ENCODE results near the gene SP110. TPM values are rescaled to one million over a fixed set of nuclear protein-coding genes. Genes with fewer than 3 reads are reported as not detected.
A peak's percentile ranks its signal among the peaks of the same experiment; 100 is the strongest.

SP110 gene
- total RNA-seq: 10.7 and 11.6 TPM in 2 replicates
- 9.0 and 10.2 TPM in 2 replicates for polyA plus RNA-seq
- 6.8 and 8.0 TPM in 2 replicates for polyA plus RNA-seq (2011; cell fraction: cytosol; rRNA removed)
- 9.1 and 10.4 TPM in 2 replicates for polyA plus RNA-seq (2011; cell fraction: nucleus; rRNA removed)
- 12.9 and 14.5 TPM in 2 replicates for polyA plus RNA-seq (2012)
- 9.0 and 13.4 TPM in 2 replicates for polyA minus RNA-seq
- 1.7 TPM for polyA minus RNA-seq (2011; cell fraction: cytosol; rRNA and poly(A)+ RNA removed)
- polyA minus RNA-seq (2011; cell fraction: nucleus; rRNA and poly(A)+ RNA removed): 10.2 and 13.1 TPM in 2 replicates
- Bru-seq, nascent RNA: percentile 49 among the genes with signal in this experiment
- percentile 45 among the genes with signal in this experiment for BruChase-seq, experiment 1, labeled RNA remaining after a 6-hour chase
- BruChase-seq, experiment 2, labeled RNA remaining after a 2-hour chase: percentile 42 among the genes with signal in this experiment
- long read RNA-seq, transcript SP110-202 (15 exons, 2,080 nt): major isoform, 11 of 19 reads
- long read RNA-seq, partial matches to known transcripts: 3 of 19 reads
- long read RNA-seq, other reads (novel, unspliced or antisense): 5 of 19 reads

- DNase-seq (ENCODE audit: low read depth, low spot score) (peak; percentile 81), FAIRE-seq (peak; percentile 97)
- H3K27ac ChIP-seq (ENCODE audit: insufficient read depth, low read depth, low read length): peak within 1 kb of the TSS; percentile 11
- BruUV-seq (replicated peaks): TSS peak; percentile 58
- dilution Hi-C loops (cut with MboI; ENCODE audit: extremely low pct_ligation_motif_present, low sequenced_read_pairs): no loop called here
- H4K20me1 ChIP-seq (replicated peaks; ENCODE audit: control insufficient read depth, extremely low read depth, insufficient read depth, low read length): no peaks in the 10 kb centered on the region
- peak within 1 kb of the TSS; percentile 82 for H2AFZ ChIP-seq (ENCODE audit: low read depth, low read length)
- H3K36me3 ChIP-seq (ENCODE audit: control insufficient read depth in 2 of 2, extremely low read depth in 1 of 2, insufficient read depth in 2 of 2, low read length in 2 of 2): no peaks in the 10 kb centered on the region
- POLR2A ChIA-PET: no interaction called here
- CTCF ChIA-PET: interaction anchor here (1.2 to 1.8 kb wide), 4 partner anchors 11 to 199 kb away, joined by 3 to 6 read pairs (median 4); no protein-coding TSS in a partner anchor
- H3K9me1 ChIP-seq (replicated peaks; ENCODE audit: control insufficient read depth, extremely low read depth, insufficient read depth, low read length): no peaks in the 10 kb centered on the region
- peak within 1 kb of the TSS; percentile 68 for H3K9ac ChIP-seq (replicated peaks; ENCODE audit: extremely low read depth, insufficient read depth, low read length)
- H3K4me3 ChIP-seq (replicated peaks in 1 of 3; ENCODE audit: insufficient read depth in 1 of 3, low read depth in 1 of 3, low read length in 3 of 3): peak within 1 kb of the TSS; percentile 60 to 85 (median 70)
- H3K9me3 ChIP-seq (replicated peaks; ENCODE audit: control insufficient read depth, insufficient read depth, low read length): no peaks in the 10 kb centered on the region
- no peak for TF ChIP-seq EZH2 (IDR thresholded peaks at IDR 0.05; ENCODE audit: borderline replicate concordance, low read depth, low read length, severe bottlenecking)
- no peak for TF ChIP-seq GATA2 (IDR thresholded peaks at IDR 0.05; ENCODE audit: insufficient read depth, insufficient read length, low read depth, low read length)
- TF ChIP-seq POLR2A (IDR thresholded peaks at IDR 0.05; ENCODE audit: low read depth, low read length): peak; percentile 47
- TF ChIP-seq FOS (IDR thresholded peaks at IDR 0.05; ENCODE audit: borderline replicate concordance, insufficient read depth, low read length): no peak
- TF ChIP-seq POLR2AphosphoS5 (IDR thresholded peaks at IDR 0.05; ENCODE audit: insufficient read depth, low read depth, low read length): no peak
- no peak for TF ChIP-seq MAX (IDR thresholded peaks at IDR 0.05; ENCODE audit: insufficient read depth, insufficient read length)
- TF ChIP-seq MYC (IDR thresholded peaks at IDR 0.05; ENCODE audit: low read depth, low read length): no peak
- TF ChIP-seq CTCF (IDR thresholded peaks at IDR 0.05; ENCODE audit: extremely low read depth in 1 of 2, insufficient read depth in 1 of 2, low read depth in 1 of 2, low read length in 2 of 2): no peak
- no peak for TF ChIP-seq JUN (IDR thresholded peaks at IDR 0.05; ENCODE audit: borderline replicate concordance, insufficient read depth, insufficient read length, low read depth)
- H3K4me1 ChIP-seq (ENCODE audit: control insufficient read depth, extremely low read depth, insufficient read depth, low read length): peaks cover 6% of the 10 kb centered on the region
- H3K79me2 ChIP-seq (ENCODE audit: control insufficient read depth, insufficient read depth, low read length): no peaks in the 10 kb centered on the region
- H3K4me2 ChIP-seq (ENCODE audit: insufficient read depth, low read length): peak within 1 kb of the TSS; percentile 75
- H3K27me3 ChIP-seq (ENCODE audit: control insufficient read depth in 2 of 2, insufficient read depth in 2 of 2, low read length in 2 of 2): no peaks in the 10 kb centered on the region
- intact Hi-C loops (cut with micrococcal nuclease): loop anchor here (5.0 kb wide), 2 partner anchors 108 to 188 kb away; partner anchors contain the start of gene SP140L
Measured at GRCh38 chr2:230219419-230220331, at the start of gene SP110. Gene SP110 (minus strand): TSS chr2:230219984. CDS start chr2:230216927, 3,057 bp downstream.
